CD4-positive, alpha-beta memory T cell (primary cell): Measurements from ENCODE around the gene RABGAP1. TPM values are rescaled to one million over a fixed set of nuclear protein-coding genes. Genes with fewer than 3 reads are reported as not detected.

Experiments
- CTCF ChIA-PET: fragments of 350-600 bp; sonication (Branson Sonifier 250); formaldehyde crosslinking; loops from one replicate; lab custom pipeline; 2021; ENCODE audit warnings: inconsistent platforms; ENCODE audit not compliant: partially characterized antibody; lab: Charles Lee
- POLR2A ChIA-PET: fragments of 350-600 bp; sonication (Branson Sonifier 250); formaldehyde crosslinking; loops from one replicate; lab custom pipeline; 2021; ENCODE audit not compliant: partially characterized antibody; lab: Charles Lee
- DNase-seq, 5 donors: peaks; one replicate each; pipeline versions ENCODE4 v3.0.0 to v3.0.0-alpha.2; 2020 to 2022; ENCODE audit warnings: mixed read lengths in 1 of 5
- H3K27ac ChIP-seq: one replicate; pipeline ENCODE4 v1.7.0; 2013; ENCODE audit warnings: low read depth, low read length
- H3K27me3 ChIP-seq: 2 replicates; pipeline ENCODE4 v1.7.0; 2013; ENCODE audit warnings: mild to moderate bottlenecking, low read length, moderate library complexity; ENCODE audit not compliant: insufficient read depth
- H3K36me3 ChIP-seq: 2 replicates; pipeline ENCODE4 v1.7.0; 2013; ENCODE audit warnings: mild to moderate bottlenecking, low read length, moderate library complexity; ENCODE audit not compliant: insufficient read depth
- H3K4me1 ChIP-seq: 2 replicates; pipeline ENCODE4 v1.7.0; 2013; ENCODE audit warnings: mild to moderate bottlenecking, low read length, moderate library complexity; ENCODE audit not compliant: insufficient read depth
- H3K4me3 ChIP-seq, 2 donors: one replicate each; pipeline ENCODE4 v1.7.0; 2013; ENCODE audit warnings: low read length in 2 of 2, mild to moderate bottlenecking in 1 of 2
- H3K9me3 ChIP-seq, 2 donors: one replicate each; pipeline ENCODE4 v1.7.0; 2013; ENCODE audit warnings: low read length in 2 of 2, control low read depth in 1 of 2; ENCODE audit not compliant: control insufficient read depth in 1 of 2
- H3K27ac Mint-ChIP-seq, 7 donors: one replicate each; pipeline ENCODE4 v1.8.0; 2020 to 2021; ENCODE audit warnings: mixed read lengths in 7 of 7, mild to moderate bottlenecking in 6 of 7, inconsistent platforms in 3 of 7, moderate library complexity in 3 of 7
- H3K27me3 Mint-ChIP-seq, 2 donors: one replicate each; pipeline ENCODE4 v1.8.0; 2020 to 2021; ENCODE audit warnings: mixed read lengths in 2 of 2
- H3K36me3 Mint-ChIP-seq, 2 donors: one replicate each; pipeline ENCODE4 v1.8.0; 2020 to 2021; ENCODE audit warnings: mixed read lengths in 2 of 2, inconsistent platforms in 1 of 2, mild to moderate bottlenecking in 1 of 2
- H3K4me1 Mint-ChIP-seq, 4 donors: one replicate each; pipeline ENCODE4 v1.8.0; 2020 to 2021; ENCODE audit warnings: mixed read lengths in 4 of 4, mild to moderate bottlenecking in 1 of 4
- H3K4me3 Mint-ChIP-seq, 8 donors: one replicate each; pipeline ENCODE4 v1.8.0; 2020 to 2021; ENCODE audit warnings: mixed read lengths in 8 of 8, mild to moderate bottlenecking in 7 of 8, moderate library complexity in 6 of 8, inconsistent platforms in 3 of 8
- H3K9me3 Mint-ChIP-seq, 8 donors: one replicate each; pipeline ENCODE4 v1.8.0; 2020 to 2021; ENCODE audit warnings: mixed read lengths in 8 of 8, mild to moderate bottlenecking in 5 of 8, inconsistent platforms in 3 of 8, moderate library complexity in 1 of 8
- intact Hi-C: fragments of 100-400 bp; cut with micrococcal nuclease; formaldehyde crosslinking; loops from one replicate; pipeline ENCODE4 v1.15.1; 2023
- polyA plus RNA-seq, 2 donors: library from polyadenylated mRNA; unstranded; fragments of 300-500 nt; fragmentation: Illumina TruSeq; gene quantifications; one replicate each; pipeline ENCODE4 v1.2.3, GENCODE V29; 2021
- total RNA-seq, 2 experiments: library from RNA; stranded (reverse); gene quantifications; one replicate each; pipeline ENCODE4 v1.2.3, GENCODE V29; 2021

Gene RABGAP1
- total and polyA plus RNA-seq, 4 experiments from 2014 or later, result 21.6 to 43.6 (median 33.7) TPM

- H3K36me3 Mint-ChIP-seq, result peaks cover 21 to 41% of the 10 kb centered on the region in 2 donors
- POLR2A ChIA-PET, result no interaction called here
- CTCF ChIA-PET, result no interaction called here
These were observed 100.7 kb downstream of the RABGAP1 start for GRCh38 chr9:123041489-123041888.

GRCh38 chr9:123043081-123043939 is 102.5 kb downstream of the RABGAP1 start:
- no peak overlapping the region for H3K27ac ChIP-seq
- no peaks in the 10 kb centered on the region for H3K4me1 ChIP-seq
- intact Hi-C loops, result no loop called here
- H3K4me3 ChIP-seq, result no peak overlapping the region
- H3K27me3 Mint-ChIP-seq, result no peaks in the 10 kb centered on the region
- H3K27ac Mint-ChIP-seq, result peak overlapping the region in 1 of 7 donors; percentile 6
- H3K36me3 Mint-ChIP-seq, result peaks cover 18 to 39% of the 10 kb centered on the region in 2 donors
- no peaks in the 10 kb centered on the region for H3K9me3 ChIP-seq
- H3K36me3 ChIP-seq, result no peaks in the 10 kb centered on the region
- ChIA-PET POLR2A (no interaction called here), CTCF (no interaction called here)
- no peak overlapping the region for H3K4me3 Mint-ChIP-seq
- no peak for DNase-seq
- peaks cover 0 to 2% (median 0%) of the 10 kb centered on the region in 8 donors for H3K9me3 Mint-ChIP-seq
- H3K4me1 Mint-ChIP-seq, result peaks cover 0 to 5% (median 1%) of the 10 kb centered on the region in 4 donors
- H3K27me3 ChIP-seq, result no peaks in the 10 kb centered on the region

More at GRCh38 chr9:123041489-123041888, 100.7 kb downstream of the RABGAP1 start:
- Mint-ChIP-seq H3K9me3 (peaks cover 0 to 2% (median 0%) of the 10 kb centered on the region in 8 donors), H3K27me3 (no peaks in the 10 kb centered on the region), H3K4me3 (no peak overlapping the region), H3K4me1 (peaks cover 0 to 5% (median 1%) of the 10 kb centered on the region in 4 donors), H3K27ac (no peak overlapping the region)
- Histone ChIP-seq H3K27me3 (no peaks in the 10 kb centered on the region), H3K9me3 (no peaks in the 10 kb centered on the region), H3K36me3 (no peaks in the 10 kb centered on the region), H3K4me1 (no peaks in the 10 kb centered on the region), H3K4me3 (no peak overlapping the region), H3K27ac (no peak overlapping the region)
- no peak for DNase-seq
- intact Hi-C loops, result no loop called here

- Mint-ChIP-seq H3K36me3 (peaks cover 24 to 34% of the 10 kb centered on the region in 2 donors), H3K27ac (peak overlapping the region in 1 of 7 donors; percentile 39), H3K9me3 (peaks cover 0 to 2% (median 0%) of the 10 kb centered on the region in 8 donors), H3K4me1 (peaks cover 0 to 5% (median 1%) of the 10 kb centered on the region in 4 donors), H3K4me3 (no peak overlapping the region), H3K27me3 (no peaks in the 10 kb centered on the region)
- H3K27ac ChIP-seq, result no peak overlapping the region
- no peaks in the 10 kb centered on the region for H3K27me3 ChIP-seq
- H3K4me1 ChIP-seq, result no peaks in the 10 kb centered on the region
- no peak for DNase-seq
- ChIA-PET POLR2A (no interaction called here), CTCF (no interaction called here)
- intact Hi-C loops, result no loop called here
- H3K4me3 ChIP-seq, result no peak overlapping the region
- H3K9me3 ChIP-seq, result no peaks in the 10 kb centered on the region
- no peaks in the 10 kb centered on the region for H3K36me3 ChIP-seq
These were observed 103.8 kb downstream of the RABGAP1 start for GRCh38 chr9:123044586-123044985.

- no peak for DNase-seq
- CTCF ChIA-PET, result no interaction called here
- no peaks in the 10 kb centered on the region for H3K27me3 Mint-ChIP-seq
These were observed 105.8 kb downstream of the RABGAP1 start for GRCh38 chr9:123046406-123047195.

GRCh38 chr9:123048748-123049147 is 107.9 kb downstream of the RABGAP1 start:
- H3K4me1 ChIP-seq, result no peaks in the 10 kb centered on the region
- H3K4me3 Mint-ChIP-seq, result no peak overlapping the region
- intact Hi-C loops, result no loop called here
- H3K27ac ChIP-seq, result no peak overlapping the region
- ChIA-PET CTCF (no interaction called here), POLR2A (no interaction called here)
- no peak overlapping the region for H3K27ac Mint-ChIP-seq
- H3K4me1 Mint-ChIP-seq, result peaks cover 0 to 4% (median 0%) of the 10 kb centered on the region in 4 donors
- no peaks in the 10 kb centered on the region for H3K36me3 ChIP-seq
- DNase-seq, result no peak
- H3K9me3 ChIP-seq, result no peaks in the 10 kb centered on the region
- H3K9me3 Mint-ChIP-seq, result no peaks in the 10 kb centered on the region
- no peaks in the 10 kb centered on the region for H3K27me3 ChIP-seq
- H3K36me3 Mint-ChIP-seq, result peaks cover 13 to 21% of the 10 kb centered on the region in 2 donors
- no peak overlapping the region for H3K4me3 ChIP-seq
- no peaks in the 10 kb centered on the region for H3K27me3 Mint-ChIP-seq

More at GRCh38 chr9:123046406-123047195, 105.8 kb downstream of the RABGAP1 start:
- H3K4me1 Mint-ChIP-seq, result peaks cover 0 to 5% (median 1%) of the 10 kb centered on the region in 4 donors
- H3K4me3 Mint-ChIP-seq, result no peak overlapping the region
- intact Hi-C loops, result no loop called here
- H3K4me1 ChIP-seq, result no peaks in the 10 kb centered on the region
- H3K4me3 ChIP-seq, result no peak overlapping the region
- no peaks in the 10 kb centered on the region for H3K36me3 ChIP-seq
- H3K27me3 ChIP-seq, result no peaks in the 10 kb centered on the region
- H3K9me3 ChIP-seq, result no peaks in the 10 kb centered on the region
- H3K9me3 Mint-ChIP-seq, result peaks cover 0 to 2% (median 0%) of the 10 kb centered on the region in 8 donors
- H3K27ac ChIP-seq, result no peak overlapping the region
- peaks cover 32% of the 10 kb centered on the region in 2 donors for H3K36me3 Mint-ChIP-seq
- H3K27ac Mint-ChIP-seq, result no peak overlapping the region
- POLR2A ChIA-PET, result no interaction called here

- Histone ChIP-seq H3K36me3 (no peaks in the 10 kb centered on the region), H3K9me3 (no peaks in the 10 kb centered on the region), H3K27me3 (no peaks in the 10 kb centered on the region), H3K4me1 (no peaks in the 10 kb centered on the region), H3K27ac (no peak overlapping the region), H3K4me3 (no peak overlapping the region)
- Mint-ChIP-seq H3K4me3 (no peak overlapping the region), H3K36me3 (peaks cover 8 to 23% of the 10 kb centered on the region in 2 donors), H3K9me3 (no peaks in the 10 kb centered on the region), H3K4me1 (peaks cover 0 to 4% (median 0%) of the 10 kb centered on the region in 4 donors), H3K27ac (no peak overlapping the region), H3K27me3 (no peaks in the 10 kb centered on the region)
- CTCF ChIA-PET, result no interaction called here
- no peak for DNase-seq
- intact Hi-C loops, result no loop called here
- POLR2A ChIA-PET, result no interaction called here
These were observed 108.9 kb downstream of the RABGAP1 start for GRCh38 chr9:123049589-123050222.

GRCh38 chr9:123053046-123053445 is 112.2 kb downstream of the RABGAP1 start:
- Mint-ChIP-seq H3K27me3 (no peaks in the 10 kb centered on the region), H3K9me3 (no peaks in the 10 kb centered on the region), H3K4me1 (peaks cover 0 to 4% (median 0%) of the 10 kb centered on the region in 4 donors), H3K4me3 (no peak overlapping the region), H3K36me3 (peaks cover 8 to 23% of the 10 kb centered on the region in 2 donors), H3K27ac (no peak overlapping the region)
- ChIA-PET CTCF (no interaction called here), POLR2A (no interaction called here)
- Histone ChIP-seq H3K36me3 (no peaks in the 10 kb centered on the region), H3K4me3 (no peak overlapping the region), H3K4me1 (no peaks in the 10 kb centered on the region), H3K27me3 (no peaks in the 10 kb centered on the region), H3K9me3 (no peaks in the 10 kb centered on the region), H3K27ac (no peak overlapping the region)
- DNase-seq, result no peak
- intact Hi-C loops, result no loop called here
